Mesenchymal stem cell (in vitro differentiated cells and primary cell): ENCODE data around the gene MFN2.
A peak's percentile ranks its signal among the peaks of the same experiment; 100 is the strongest.

Experiments
- DNase-seq: peaks from one replicate; pipeline ENCODE4 v3.0.0-alpha.2; 2013
- H2AFZ ChIP-seq: one replicate; pipeline ENCODE4 v1.6.1; 2013; ENCODE audit warnings: low read depth, mild to moderate bottlenecking, control low read depth, inconsistent platforms, low read length, moderate library complexity
- H2AK5ac ChIP-seq: 2 replicates; pipeline ENCODE4 v1.6.1; 2013; ENCODE audit warnings: low read length, moderate library complexity, mild to moderate bottlenecking, inconsistent platforms; ENCODE audit not compliant: severe bottlenecking
- H2BK120ac ChIP-seq: one replicate; pipeline ENCODE4 v1.6.1; 2013; ENCODE audit warnings: low read depth, mild to moderate bottlenecking, inconsistent platforms, low read length, moderate library complexity
- H2BK12ac ChIP-seq, 2 experiments: one replicate each; pipeline ENCODE4 v1.6.1; 2013; ENCODE audit warnings: inconsistent platforms in 2 of 2, low read length in 2 of 2, mild to moderate bottlenecking in 2 of 2, moderate library complexity in 2 of 2, control low read depth in 1 of 2
- H2BK15ac ChIP-seq: one replicate; pipeline ENCODE4 v1.6.1; 2013; ENCODE audit warnings: mild to moderate bottlenecking, low read depth, inconsistent platforms; ENCODE audit not compliant: poor library complexity, severe bottlenecking
- H2BK5ac ChIP-seq: 2 replicates; pipeline ENCODE4 v1.6.1; 2013; ENCODE audit warnings: low read depth, mild to moderate bottlenecking, low read length, control low read depth, inconsistent platforms; ENCODE audit not compliant: poor library complexity, severe bottlenecking
- H3K14ac ChIP-seq, 2 experiments: one replicate each; pipeline ENCODE4 v1.6.1; 2013; ENCODE audit warnings: inconsistent platforms in 2 of 2, low read length in 2 of 2, control low read depth in 1 of 2, mild to moderate bottlenecking in 1 of 2, moderate library complexity in 1 of 2
- H3K18ac ChIP-seq, 2 experiments: one replicate each; pipeline ENCODE4 v1.6.1; 2013; ENCODE audit warnings: inconsistent platforms in 2 of 2, low read length in 2 of 2, control low read depth in 1 of 2, low read depth in 1 of 2, mild to moderate bottlenecking in 1 of 2
- H3K23ac ChIP-seq, 2 experiments: one replicate each; pipeline ENCODE4 v1.6.1; 2013; ENCODE audit warnings: inconsistent platforms in 2 of 2, low read length in 2 of 2, mild to moderate bottlenecking in 2 of 2, moderate library complexity in 2 of 2, control low read depth in 1 of 2
- H3K27ac ChIP-seq: 2 replicates; pipeline ENCODE4 v1.5.1; 2013; ENCODE audit warnings: mild to moderate bottlenecking, moderate library complexity, low read length, control low read depth, inconsistent platforms; ENCODE audit not compliant: poor library complexity, severe bottlenecking
- H3K27me3 ChIP-seq, 2 experiments: 2 replicates each; pipeline versions ENCODE4 v1.6.1 to v1.7.0; 2013; ENCODE audit warnings: low read length in 2 of 2, mild to moderate bottlenecking in 2 of 2, moderate library complexity in 2 of 2, control low read depth in 1 of 2, inconsistent platforms in 1 of 2; ENCODE audit not compliant: control insufficient read depth in 1 of 2, insufficient read depth in 1 of 2
- H3K36me3 ChIP-seq, 2 experiments: 2 replicates each; pipeline versions ENCODE4 v1.6.1 to v1.7.0; 2013; ENCODE audit warnings: low read length in 2 of 2, control low read depth in 1 of 2, inconsistent platforms in 1 of 2, low read depth in 1 of 2, mild to moderate bottlenecking in 1 of 2; ENCODE audit not compliant: insufficient read depth in 2 of 2, control insufficient read depth in 1 of 2
- H3K4ac ChIP-seq, 2 experiments: one replicate each; pipeline ENCODE4 v1.6.1; 2013; ENCODE audit warnings: inconsistent platforms in 2 of 2, low read length in 2 of 2, mild to moderate bottlenecking in 2 of 2, moderate library complexity in 2 of 2, control low read depth in 1 of 2, low read depth in 1 of 2
- H3K4me1 ChIP-seq: 2 replicates; pipeline ENCODE4 v1.6.1; 2013; ENCODE audit warnings: low read depth, low read length, control low read depth; ENCODE audit not compliant: control insufficient read depth, insufficient read depth
- H3K4me2 ChIP-seq: 2 replicates; pipeline ENCODE4 v1.6.1; 2013; ENCODE audit warnings: low read length, mild to moderate bottlenecking, inconsistent platforms; ENCODE audit not compliant: poor library complexity, severe bottlenecking
- H3K4me3 ChIP-seq, 2 experiments: 2 replicates each; pipeline versions ENCODE4 v1.5.1 to v1.7.0; 2013; ENCODE audit warnings: low read length in 2 of 2, mild to moderate bottlenecking in 2 of 2, control low read depth in 1 of 2, low read depth in 1 of 2; ENCODE audit not compliant: insufficient read depth in 1 of 2
- H3K79me1 ChIP-seq: replicated peaks from 2 replicates; pipeline ENCODE4 v1.6.1; 2013; ENCODE audit warnings: mild to moderate bottlenecking, control low read depth, low read length, inconsistent platforms; ENCODE audit not compliant: poor library complexity, severe bottlenecking
- H3K9ac ChIP-seq: 2 replicates; pipeline ENCODE4 v1.7.0; 2013; ENCODE audit warnings: mild to moderate bottlenecking, low read length, moderate library complexity
- H3K9me3 ChIP-seq: 2 replicates; pipeline ENCODE4 v1.7.0; 2013; ENCODE audit warnings: mild to moderate bottlenecking, low read length; ENCODE audit not compliant: control insufficient read depth
- H4K8ac ChIP-seq: one replicate; pipeline ENCODE4 v1.6.1; 2013; ENCODE audit warnings: inconsistent platforms, mild to moderate bottlenecking, low read length, moderate library complexity
- H4K91ac ChIP-seq: one replicate; pipeline ENCODE4 v1.6.1; 2013; ENCODE audit warnings: mild to moderate bottlenecking, low read length, inconsistent platforms
- WGBS: methylation state at CpG from one replicate; pipeline ENCODE4 v1.1.7; 2013; ENCODE audit warnings: mixed read lengths; 5-methylcytosine and 5-hydroxymethylcytosine counted together

Gene MFN2

GRCh38 chr1:11982010-11982392 lies 1.8 kb downstream of the MFN2 start:
- H3K36me3 ChIP-seq: peaks cover 26 to 38% of the 10 kb centered on the region in 2 experiments
- H3K4me3 ChIP-seq: peak overlapping the region in 1 of 2 experiments; percentile 93

GRCh38 chr1:11984121-11984520 lies 3.9 kb downstream of the MFN2 start:
- Histone ChIP-seq H3K14ac (no peak overlapping the region), H3K27me3 (no peaks in the 10 kb centered on the region), H3K4me2 (no peak overlapping the region), H3K4me1 (peaks cover 30% of the 10 kb centered on the region), H2BK120ac (no peak overlapping the region), H3K9me3 (no peaks in the 10 kb centered on the region), H4K91ac (no peak overlapping the region), H3K36me3 (peaks cover 29 to 45% of the 10 kb centered on the region in 2 experiments), H3K4me3 (no peak overlapping the region), H2AK5ac (peak overlapping the region; percentile 83), H2AFZ (no peak overlapping the region), H3K79me1 (peaks cover 34% of the 10 kb centered on the region), H4K8ac (no peak overlapping the region), H2BK15ac (no peak overlapping the region), H3K27ac (no peak overlapping the region), H3K23ac (no peak overlapping the region), H3K9ac (peak overlapping the region; percentile 31), H2BK12ac (no peak overlapping the region), H3K18ac (no peak overlapping the region), H2BK5ac (no peak overlapping the region), H3K4ac (no peak overlapping the region)
- no peak for DNase-seq
- WGBS: 96% methylated on average over 5 of the region's 5 CpGs

More at GRCh38 chr1:11982010-11982392, 1.8 kb downstream of the MFN2 start:
- no peak overlapping the region for H4K8ac ChIP-seq
- DNase-seq: no peak
- H3K9ac ChIP-seq: peak overlapping the region; percentile 95
- no peak overlapping the region for H2AFZ ChIP-seq
- no peak overlapping the region for H2AK5ac ChIP-seq
- 100% methylated on average over 3 of the region's 3 CpGs for WGBS
- H3K4me2 ChIP-seq: no peak overlapping the region
- H3K18ac ChIP-seq: no peak overlapping the region
- no peak overlapping the region for H3K14ac ChIP-seq
- no peak overlapping the region for H3K4ac ChIP-seq
- no peaks in the 10 kb centered on the region for H3K9me3 ChIP-seq
- peaks cover 30% of the 10 kb centered on the region for H3K4me1 ChIP-seq
- no peaks in the 10 kb centered on the region for H3K27me3 ChIP-seq
- peaks cover 31% of the 10 kb centered on the region for H3K79me1 ChIP-seq
- no peak overlapping the region for H4K91ac ChIP-seq
- no peak overlapping the region for H2BK5ac ChIP-seq
- H2BK120ac ChIP-seq: no peak overlapping the region
- no peak overlapping the region for H2BK12ac ChIP-seq
- no peak overlapping the region for H3K23ac ChIP-seq
- no peak overlapping the region for H3K27ac ChIP-seq
- H2BK15ac ChIP-seq: no peak overlapping the region

- H2AK5ac ChIP-seq: peak overlapping the region; percentile 83
- no peak overlapping the region for H2AFZ ChIP-seq
- H3K4me1 ChIP-seq: peaks cover 26% of the 10 kb centered on the region
- H3K9ac ChIP-seq: no peak overlapping the region
- H3K79me1 ChIP-seq: peaks cover 34% of the 10 kb centered on the region
- H2BK15ac ChIP-seq: no peak overlapping the region
- no peak overlapping the region for H3K14ac ChIP-seq
- no peak overlapping the region for H3K23ac ChIP-seq
- H3K4ac ChIP-seq: no peak overlapping the region
- H2BK120ac ChIP-seq: no peak overlapping the region
- 99% methylated on average over 5 of the region's 6 CpGs for WGBS
- no peak overlapping the region for H3K4me3 ChIP-seq
- H3K18ac ChIP-seq: no peak overlapping the region
- no peak for DNase-seq
- H3K4me2 ChIP-seq: no peak overlapping the region
- peaks cover 31 to 50% of the 10 kb centered on the region in 2 experiments for H3K36me3 ChIP-seq
- no peak overlapping the region for H2BK12ac ChIP-seq
- no peak overlapping the region for H4K91ac ChIP-seq
- no peak overlapping the region for H2BK5ac ChIP-seq
- peak overlapping the region; percentile 75 for H3K27ac ChIP-seq
- H3K27me3 ChIP-seq: no peaks in the 10 kb centered on the region
- H4K8ac ChIP-seq: no peak overlapping the region
- no peaks in the 10 kb centered on the region for H3K9me3 ChIP-seq
These were observed 4.3 kb downstream of the MFN2 start for GRCh38 chr1:11984576-11984975.

- Histone ChIP-seq H4K91ac (no peak overlapping the region), H2BK12ac (no peak overlapping the region), H3K4me2 (no peak overlapping the region), H3K9ac (no peak overlapping the region), H2BK5ac (no peak overlapping the region), H3K14ac (no peak overlapping the region), H3K9me3 (no peaks in the 10 kb centered on the region), H3K36me3 (peaks cover 37 to 56% of the 10 kb centered on the region in 2 experiments), H2AFZ (no peak overlapping the region), H2BK15ac (no peak overlapping the region), H3K27ac (peak overlapping the region; percentile 75), H3K4me3 (no peak overlapping the region), H3K23ac (no peak overlapping the region), H3K4ac (no peak overlapping the region), H3K4me1 (peaks cover 28% of the 10 kb centered on the region), H4K8ac (no peak overlapping the region), H3K79me1 (peaks cover 37% of the 10 kb centered on the region), H3K18ac (no peak overlapping the region), H3K27me3 (no peaks in the 10 kb centered on the region), H2AK5ac (peak overlapping the region; percentile 83), H2BK120ac (no peak overlapping the region)
- 64% methylated on average over 3 of the region's 3 CpGs for WGBS
- no peak for DNase-seq
These were observed 4.9 kb downstream of the MFN2 start for GRCh38 chr1:11985171-11985570.
